ENCODE measurements around the gene ZFYVE28. TPM values are rescaled to one million over a fixed set of nuclear protein-coding genes. Genes with fewer than 3 reads are reported as not detected.

Gene ZFYVE28
- total and polyA plus RNA-seq, 2 of the 8 experiments (the other 6 are each of a cell fraction or from before 2014, with no cell fraction given) = 1.7 to 4.9 TPM

GRCh38 chr4:2417226-2417764 lies 1.1 kb downstream of the ZFYVE28 start (continued):
- no peak for TF ChIP-seq SRF (IDR thresholded peaks at IDR 0.05; ENCODE audit: low read depth, low read length)
- TF ChIP-seq KDM4A (IDR thresholded peaks at IDR 0.05; ENCODE audit: low read depth, low read length, severe bottlenecking) = peak; percentile 55
- no peak for TF ChIP-seq SIX5 (IDR thresholded peaks at IDR 0.05; ENCODE audit: low read depth, low read length)

Data from H1 (cell line).